ENCODE measurements around the gene ERBB4. TPM values are rescaled to one million over a fixed set of nuclear protein-coding genes. Genes with fewer than 3 reads are reported as not detected.

Gene ERBB4
- total RNA-seq, 1 experiment from 2014 or later = 0.04 TPM

- H2BK120ac ChIP-seq (ENCODE audit: low read depth, low read length, poor library complexity, severe bottlenecking) = no peak overlapping the region
- H2BK15ac ChIP-seq (ENCODE audit: low read depth, low read length) = no peak overlapping the region
- H4K91ac ChIP-seq (ENCODE audit: insufficient read length, low read depth, low read length) = no peak overlapping the region
- H3K27me3 ChIP-seq (ENCODE audit: insufficient read depth, low read length) = no peaks in the 10 kb centered on the region
- Mint-ChIP-seq H3K4me1 (no peaks in the 10 kb centered on the region), H3K27ac (peak overlapping the region in 1 of 3 experiments; percentile 4; a peak in 2 of 7 replicates), H3K4me3 (no peak overlapping the region), H3K9me3 (no peaks in the 10 kb centered on the region), H3K36me3 (ENCODE audit: insufficient read depth in 1 of 3, low read depth in 3 of 3) (no peaks in the 10 kb centered on the region), H3K27me3 (ENCODE audit: low read depth) (no peaks in the 10 kb centered on the region)
- H3K9ac ChIP-seq (ENCODE audit: extremely low read depth, insufficient read length, low read length) = no peak overlapping the region
- H3K4ac ChIP-seq (ENCODE audit: low read depth, low read length) = no peak overlapping the region
- no peak overlapping the region for H2BK20ac ChIP-seq (ENCODE audit: low read depth, low read length, poor library complexity, severe bottlenecking)
- H3K79me2 ChIP-seq (ENCODE audit: insufficient read depth, low read length) = no peaks in the 10 kb centered on the region
- H3T11ph ChIP-seq (ENCODE audit: low read length) = no peak overlapping the region
- no peak overlapping the region for H4K8ac ChIP-seq (replicated peaks; ENCODE audit: insufficient read length, low read depth, low read length)
- no peaks in the 10 kb centered on the region for H3K4me1 ChIP-seq (ENCODE audit: insufficient read depth, low read length)
- H2BK5ac ChIP-seq (ENCODE audit: insufficient read length, low read length) = no peak overlapping the region
- no peak overlapping the region for H2AK5ac ChIP-seq (ENCODE audit: insufficient read length, low read length)
- H3K56ac ChIP-seq (ENCODE audit: insufficient read length, low read depth, low read length) = no peak overlapping the region
- no peak overlapping the region for H3K4me2 ChIP-seq (ENCODE audit: insufficient read depth, insufficient read length, low read length)
- H4K20me1 ChIP-seq (ENCODE audit: control insufficient read depth, insufficient read depth, insufficient read length) = no peaks in the 10 kb centered on the region
- H3K27ac ChIP-seq (ENCODE audit: insufficient read length, low read depth, low read length) = no peak overlapping the region
- TF ChIP-seq CTCF (conservative IDR thresholded peaks at IDR 0.05) = no peak
- no CpG with 5 or more reads among the region's 1 CpG for WGBS (ENCODE audit: extremely low coverage, insufficient read length, low lambda C conversion rate)
- no peak overlapping the region for H3K23ac ChIP-seq (ENCODE audit: insufficient read length, low read depth, low read length)
- H3K14ac ChIP-seq (ENCODE audit: insufficient read depth, low read length) = no peak overlapping the region
- H2BK12ac ChIP-seq (ENCODE audit: insufficient read length, low read depth, low read length) = no peak overlapping the region
- no peak for DNase-seq
- no peak overlapping the region for H3K18ac ChIP-seq (ENCODE audit: insufficient read length, low read depth, low read length)
- no peak overlapping the region for H4K5ac ChIP-seq (ENCODE audit: insufficient read length, low read depth, low read length)
- no peaks in the 10 kb centered on the region for H3K23me2 ChIP-seq (ENCODE audit: insufficient read length, low read depth, low read length, poor library complexity, severe bottlenecking)
- no peak overlapping the region for H2AFZ ChIP-seq (ENCODE audit: low read length)
- H3K79me1 ChIP-seq (ENCODE audit: insufficient read depth, low read depth, low read length, poor library complexity, severe bottlenecking) = no peaks in the 10 kb centered on the region
- no peaks in the 10 kb centered on the region for H3K9me3 ChIP-seq (ENCODE audit: control insufficient read depth, low read depth, low read length)
Measured at GRCh38 chr2:212406716-212407115, 131.9 kb downstream of the ERBB4 start.

All from H9 (cell line).